HG02943 (cell line): ENCODE measurements around the gene FEM1B.

ENCODE experiments used
- ATAC-seq: cut with Tn5 transposase; IDR thresholded peaks from one replicate; pipeline ENCODE4 v1.9.1; 2021; ENCODE audit warnings: mild to moderate bottlenecking, low read depth, moderate library complexity; ENCODE audit not compliant: unreplicated experiment

The FEM1B gene

DNA sequence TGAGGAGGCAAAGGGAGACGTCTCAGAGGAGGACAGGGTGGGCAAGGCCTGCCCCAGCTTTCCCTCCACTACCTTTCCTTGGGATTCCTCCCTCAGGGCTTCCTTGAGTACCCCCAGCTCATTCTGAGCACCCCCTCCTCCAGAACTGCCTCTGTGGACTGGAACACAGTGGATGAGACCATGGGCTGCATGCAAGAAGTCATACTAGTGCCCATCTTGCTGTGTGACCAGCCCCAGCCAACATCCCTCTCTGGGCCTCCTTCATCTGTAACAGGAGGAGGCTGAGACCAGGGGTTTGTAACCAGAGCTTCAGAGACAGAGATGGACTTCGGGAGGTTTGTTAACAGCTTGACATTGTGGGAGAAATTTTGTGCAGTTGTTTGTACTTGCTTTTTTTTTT, 25.6 kb downstream of the FEM1B start:
- no peak for ATAC-seq

DNA sequence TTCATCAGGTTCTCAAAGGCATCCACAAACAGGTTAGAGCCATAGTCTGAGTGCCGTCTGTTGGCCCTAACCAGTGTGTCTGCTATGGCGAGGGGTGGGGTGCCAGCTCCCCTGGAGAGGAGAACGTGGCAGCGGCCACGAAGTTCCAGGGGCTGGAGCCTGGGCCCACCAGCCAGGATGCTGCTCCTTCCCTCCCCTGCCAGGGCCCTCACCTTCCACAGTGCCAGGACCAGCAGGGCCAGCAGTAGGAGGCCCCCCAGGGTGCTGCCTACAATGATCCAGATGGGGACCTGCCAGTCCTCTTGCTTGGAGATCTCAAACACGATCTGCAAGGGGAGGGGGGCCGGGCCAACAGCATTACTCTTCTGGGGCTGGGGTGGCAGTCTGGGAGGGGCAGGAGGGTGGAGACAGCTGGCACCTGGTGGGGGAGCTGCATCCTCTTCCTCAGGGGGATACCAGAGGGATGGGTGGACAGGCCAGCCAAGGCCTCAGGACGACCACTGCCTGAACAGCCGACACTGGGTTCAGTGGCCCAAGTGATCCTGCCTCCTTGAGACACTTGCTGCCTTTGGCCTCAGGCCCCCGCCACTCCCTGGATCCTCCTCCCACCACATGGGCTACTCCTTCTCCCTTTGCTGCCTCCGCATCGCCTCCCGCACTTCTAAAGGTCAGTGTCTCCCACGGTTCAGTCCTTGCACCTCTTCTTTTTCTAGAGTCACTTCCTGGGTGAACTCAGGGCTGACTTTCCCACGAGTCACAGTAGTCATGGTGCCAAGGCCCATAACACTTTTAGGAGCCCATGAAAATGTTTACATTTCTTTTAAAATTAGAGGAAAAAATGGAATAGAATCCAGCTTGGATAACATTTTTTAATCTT, 26.3 kb downstream of the FEM1B start:
- ATAC-seq: no peak

DNA sequence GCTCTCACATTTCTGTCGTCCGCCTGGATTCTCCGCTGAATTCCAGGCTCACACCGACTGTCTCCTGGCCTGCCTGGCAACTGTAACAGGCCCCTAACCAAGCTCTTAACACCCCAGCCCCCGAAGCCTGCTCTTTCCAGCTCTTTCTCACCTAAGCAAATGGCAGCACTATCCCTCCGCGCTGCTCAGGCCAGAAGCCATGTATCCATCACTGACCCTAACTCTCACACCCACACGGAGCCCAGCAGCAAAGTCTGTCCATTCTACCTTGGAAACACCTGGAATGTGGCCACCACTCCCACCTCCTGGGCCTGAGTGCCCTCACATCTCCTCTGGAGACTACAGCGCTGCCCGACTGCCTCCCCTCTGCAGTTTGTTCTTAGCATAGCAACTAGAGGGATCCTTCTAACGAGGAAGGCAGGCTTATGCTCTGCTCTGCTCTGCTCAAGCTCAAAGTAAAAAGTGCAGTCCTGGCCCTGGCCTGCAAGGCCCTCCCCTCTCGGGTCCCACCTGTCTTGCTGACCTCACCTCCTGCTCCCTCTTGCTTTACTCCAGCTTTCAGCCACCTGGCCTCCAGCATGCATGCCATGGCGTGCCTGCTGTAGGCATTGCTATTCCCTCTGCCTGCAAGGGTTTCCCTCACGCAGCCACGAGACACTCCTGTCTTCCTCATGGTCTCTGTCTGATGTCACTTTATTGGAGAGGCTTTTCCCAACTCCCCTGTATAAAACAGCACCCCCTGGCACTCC, 27.2 kb downstream of the FEM1B start:
- ATAC-seq: no peak

DNA sequence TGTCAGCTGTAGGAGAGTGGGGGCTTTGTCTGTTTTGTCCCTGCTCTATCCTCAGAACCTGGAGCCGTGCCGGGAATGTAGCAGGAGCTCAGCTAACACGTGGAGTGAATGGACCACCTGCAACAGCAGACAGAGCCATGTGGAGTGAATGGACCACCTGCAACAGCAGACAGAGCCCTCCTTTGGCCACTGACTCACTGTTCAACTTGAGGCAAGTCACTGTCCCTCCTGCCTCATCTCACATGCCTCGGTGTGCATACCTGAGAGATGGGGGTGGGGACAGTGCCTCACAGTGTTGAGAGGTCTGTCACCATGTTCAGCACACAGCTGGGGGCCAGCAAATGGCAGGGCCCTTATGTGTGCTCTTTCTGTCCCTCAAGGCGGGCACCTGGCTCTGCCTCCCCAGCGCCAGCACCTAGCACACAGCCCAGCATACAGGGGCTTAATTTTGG, 27.9 kb downstream of the FEM1B start:
- ATAC-seq: no peak

DNA sequence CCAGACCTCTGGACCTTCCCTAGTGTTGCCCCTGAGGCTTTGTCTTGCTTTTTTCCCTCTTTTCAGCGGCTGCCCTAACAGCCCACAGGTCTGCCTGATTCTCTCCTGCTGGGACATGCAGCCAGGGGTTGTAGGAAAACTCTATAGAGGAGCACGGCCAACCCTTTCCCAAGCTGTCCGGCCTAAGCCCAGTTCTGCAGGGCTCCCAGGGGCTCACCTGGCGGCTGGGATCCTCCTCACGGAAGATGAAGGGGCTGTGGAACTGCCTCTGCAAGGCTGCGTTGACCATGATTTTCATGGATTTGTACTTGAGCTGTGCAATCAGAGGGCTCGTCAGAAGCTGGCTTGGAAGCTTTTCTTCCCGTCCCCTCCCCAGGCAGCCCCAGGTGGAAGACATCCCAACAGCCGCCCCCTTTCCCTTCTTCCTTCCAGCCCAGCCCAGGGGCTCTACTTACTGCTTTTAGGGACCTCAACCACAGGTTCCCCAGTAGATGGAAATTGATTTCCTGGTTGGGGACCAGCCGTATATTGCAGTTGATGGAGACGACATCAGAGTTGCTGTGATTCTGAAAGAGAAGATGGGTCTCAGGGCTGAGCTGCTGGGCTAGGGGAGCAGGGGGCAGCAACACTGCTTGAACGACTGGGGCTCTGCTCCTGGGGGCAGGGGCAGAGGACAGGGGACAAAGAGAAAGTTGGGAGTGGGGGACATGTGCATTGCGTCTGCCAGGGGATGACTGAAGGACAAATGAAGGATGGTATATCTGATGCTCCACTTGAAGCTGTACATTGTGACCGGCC, 29.8 kb downstream of the FEM1B start:
- no peak for ATAC-seq

DNA sequence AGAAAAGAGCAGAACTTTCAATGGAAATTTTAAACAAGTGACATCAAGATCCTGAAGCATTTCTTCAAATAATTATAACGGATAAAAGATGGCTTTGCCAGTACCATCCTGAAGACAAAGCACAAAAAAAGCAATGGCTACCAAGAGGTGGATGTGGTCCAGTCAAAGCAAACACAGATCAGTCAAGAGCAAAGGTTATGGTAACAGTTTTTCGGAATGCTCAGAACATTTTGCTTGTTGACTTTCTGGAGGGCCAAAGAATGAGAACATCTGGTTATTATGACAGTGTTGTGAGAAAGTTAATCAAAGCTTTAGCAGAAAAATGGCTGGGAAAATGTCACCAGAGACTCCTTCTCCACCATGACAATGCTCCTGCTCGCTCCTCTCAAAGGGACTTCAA, 31.5 kb downstream of the FEM1B start:
- no peak for ATAC-seq

DNA sequence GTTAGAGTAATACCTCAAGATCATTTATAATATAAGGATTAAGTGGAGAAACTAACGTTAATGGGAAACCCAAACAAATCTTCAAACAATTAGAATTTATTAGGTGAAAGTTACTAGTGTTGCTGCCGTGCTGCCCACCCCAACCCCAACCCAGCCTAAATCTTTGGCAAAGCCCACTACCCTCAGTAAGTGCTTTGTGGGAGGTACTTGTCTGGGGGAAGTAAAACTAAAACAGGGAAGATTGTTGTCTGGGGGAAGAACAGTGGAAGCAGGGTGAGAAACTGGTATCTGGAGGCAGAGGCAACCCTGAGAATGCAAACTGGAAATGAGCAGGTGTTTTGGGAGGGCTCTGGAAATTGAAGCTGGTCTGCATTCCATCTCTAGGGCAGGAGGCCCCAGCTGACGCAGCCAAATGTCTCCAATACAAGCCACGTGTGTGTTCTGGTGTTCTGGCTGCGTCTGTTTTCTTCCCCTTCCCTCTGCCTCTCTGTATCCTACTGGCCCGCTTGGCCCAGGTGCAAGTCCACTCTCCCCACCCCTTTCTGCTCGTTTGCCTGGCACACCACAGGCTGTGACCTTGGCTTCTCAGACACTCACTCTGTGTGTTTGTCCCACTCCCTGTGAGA, 32.7 kb downstream of the FEM1B start:
- ATAC-seq: no peak

DNA sequence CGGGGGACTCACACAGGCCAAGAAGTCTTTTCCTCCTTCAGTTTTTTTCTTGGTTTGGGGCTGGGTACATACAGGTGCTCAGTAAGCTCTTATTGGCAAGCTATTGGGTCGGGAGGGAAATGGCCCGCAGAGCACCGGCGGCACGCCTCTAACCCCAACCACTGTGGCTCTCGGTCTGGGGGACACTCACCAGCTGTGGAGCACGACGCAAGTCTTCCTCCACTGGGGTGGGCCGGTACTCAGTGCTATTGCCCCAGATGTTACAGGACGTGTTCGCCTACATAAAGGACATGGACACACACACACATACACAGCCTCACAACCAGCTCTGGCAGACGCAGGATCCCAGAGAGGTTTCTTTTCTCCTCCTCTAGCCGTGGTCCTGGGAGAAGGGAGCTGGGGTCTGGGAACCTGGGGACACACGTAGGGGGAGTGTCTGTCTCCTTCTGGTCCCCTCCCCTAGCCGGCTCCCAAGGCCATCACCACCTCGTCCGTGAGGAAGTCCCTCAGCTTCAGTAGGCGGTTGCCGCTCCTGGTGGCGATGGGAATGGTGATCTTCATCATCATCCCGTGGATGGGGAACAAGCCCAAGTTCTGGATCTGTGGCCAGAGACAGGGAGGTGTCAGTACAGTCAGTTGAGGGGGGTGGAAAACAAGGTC, 33.4 kb downstream of the FEM1B start:
- no peak for ATAC-seq

DNA sequence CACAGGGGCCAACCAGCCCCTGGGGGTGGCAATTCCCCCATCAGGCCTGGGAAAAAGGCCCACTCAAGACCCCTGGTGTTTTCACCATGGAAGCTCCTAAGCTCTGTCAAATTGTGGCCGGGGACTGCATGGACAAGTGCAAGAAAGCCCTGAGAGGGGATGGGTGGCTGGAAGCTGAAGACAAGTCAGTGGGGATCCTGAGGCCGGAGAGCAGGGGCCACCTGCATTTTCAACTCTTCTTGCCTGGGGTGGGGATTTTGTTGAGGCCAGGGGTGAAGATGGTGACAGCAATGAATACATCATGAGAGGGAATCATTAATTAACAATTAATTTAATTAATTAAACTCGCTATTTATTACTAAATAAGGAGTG, 33.9 kb downstream of the FEM1B start:
- ATAC-seq: no peak

DNA sequence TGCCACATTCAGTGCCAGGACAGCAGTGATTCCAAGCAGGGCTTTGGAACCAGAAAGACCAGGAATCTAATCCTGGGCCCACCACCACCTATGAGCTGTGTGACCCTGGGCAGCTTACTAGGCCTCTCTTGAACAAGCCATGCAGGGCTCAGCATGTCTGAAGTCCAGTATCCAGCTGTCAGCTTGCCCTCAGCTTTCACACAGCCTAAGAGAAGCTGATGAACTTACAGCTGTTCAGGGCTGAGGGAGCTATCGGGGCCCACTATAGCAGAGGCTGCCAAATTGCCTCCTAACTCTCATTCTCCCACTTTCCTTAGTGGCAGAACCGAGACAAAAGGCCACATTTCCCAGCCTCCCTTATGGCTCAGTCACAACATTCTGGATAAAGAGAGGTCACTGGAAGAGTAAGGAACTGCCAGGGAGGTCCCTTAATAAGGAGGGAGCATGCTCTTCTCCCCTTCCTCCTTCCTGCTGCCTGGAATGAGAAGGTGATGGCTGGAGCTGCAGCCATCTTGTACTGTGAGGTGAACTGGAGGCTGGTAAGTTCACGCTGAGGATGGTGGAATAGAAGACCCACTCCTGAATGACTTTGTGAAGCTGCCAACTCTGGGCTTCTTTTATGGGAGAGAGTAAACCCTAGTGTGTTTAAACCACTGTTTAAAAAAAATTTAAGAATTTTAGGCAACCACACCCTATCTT, 34.5 kb downstream of the FEM1B start:
- ATAC-seq: no peak

DNA sequence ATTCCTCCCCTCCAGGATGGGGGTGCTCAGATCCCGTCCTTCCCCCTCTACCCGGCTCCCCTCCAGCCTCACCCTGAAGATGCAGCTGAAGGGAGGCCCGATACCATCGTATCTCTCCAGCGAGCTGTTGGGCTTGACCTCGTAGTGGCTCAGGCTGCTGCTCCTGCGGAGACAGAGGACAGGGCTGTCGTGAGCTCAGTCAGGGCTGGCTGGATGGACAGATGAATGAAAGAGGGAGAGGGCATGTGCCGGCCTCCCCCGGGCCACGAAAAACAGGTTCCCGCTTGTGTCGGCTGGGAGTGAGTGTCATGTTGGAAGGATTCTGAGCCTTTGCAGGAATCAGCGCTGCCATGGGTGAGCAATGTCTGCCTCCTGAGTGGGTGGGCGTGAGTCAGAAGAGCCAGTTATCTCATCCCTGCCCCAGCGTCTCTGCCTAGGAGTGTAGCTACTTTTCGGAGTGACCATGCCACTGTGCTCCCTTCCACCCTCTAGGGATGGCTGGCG, 35.2 kb downstream of the FEM1B start:
- ATAC-seq: no peak

DNA sequence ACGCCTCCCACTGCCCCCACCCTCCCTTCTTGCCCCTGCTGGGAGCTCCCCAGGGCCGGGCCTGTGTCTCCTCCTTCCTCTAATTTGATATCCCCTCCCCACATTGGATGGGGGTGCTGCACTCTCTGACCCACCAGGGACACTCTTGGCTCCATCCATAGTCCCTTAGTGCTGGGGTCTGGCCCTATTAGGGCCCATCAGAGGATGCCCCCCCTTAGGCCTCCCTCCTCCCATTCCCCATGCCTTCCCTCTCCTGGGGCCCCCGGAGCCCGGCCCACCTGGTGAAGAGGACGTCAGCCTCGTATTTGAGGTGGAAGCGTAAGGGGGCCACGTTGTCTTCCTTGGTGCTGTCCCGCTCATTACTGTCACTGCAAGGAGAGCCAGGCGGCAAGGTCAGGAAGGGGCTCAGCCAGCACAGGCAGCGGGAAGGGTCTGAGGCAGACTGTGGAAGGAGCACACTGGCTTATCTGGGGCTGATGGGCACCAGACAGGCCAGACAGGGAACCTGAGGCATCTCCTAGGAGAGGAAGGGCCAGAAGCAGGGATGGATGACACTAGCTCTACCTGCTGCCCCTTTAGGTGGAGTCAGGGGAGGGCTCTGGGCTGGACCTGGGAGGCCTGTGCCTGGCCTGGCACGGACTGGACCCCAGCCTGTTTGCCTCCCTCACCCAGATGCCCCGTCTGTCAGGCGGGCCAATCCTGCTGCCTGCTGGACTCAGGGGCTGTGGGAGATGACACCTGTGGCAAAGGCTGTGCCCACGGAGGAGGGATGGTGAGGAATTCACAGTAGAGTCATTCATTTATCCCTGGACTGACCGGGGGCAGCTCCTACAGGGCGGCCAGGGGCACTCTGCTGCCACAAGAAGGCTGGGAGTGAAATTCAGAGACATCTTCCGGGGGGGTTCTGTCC, 36.2 kb downstream of the FEM1B start:
- no peak for ATAC-seq

DNA sequence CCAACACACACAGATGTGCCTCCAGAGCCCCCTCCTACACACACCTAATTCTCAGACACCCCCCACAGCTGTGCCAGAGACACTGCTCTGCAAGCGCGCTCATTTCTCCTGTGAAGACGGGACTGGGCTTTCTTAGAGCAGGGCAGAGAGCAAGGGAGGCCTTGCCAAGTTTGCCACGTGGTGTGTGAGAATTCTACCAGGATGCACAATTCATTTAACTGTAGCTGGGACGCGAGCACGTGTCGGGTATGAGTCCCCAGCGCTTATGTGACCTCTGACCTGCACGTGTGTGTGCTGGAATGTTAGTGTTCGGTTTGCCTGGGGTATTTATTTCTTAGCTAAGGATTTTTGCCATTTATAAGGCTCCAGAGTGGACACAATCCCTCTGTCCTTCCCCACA, 37.0 kb downstream of the FEM1B start:
- no peak for ATAC-seq

DNA sequence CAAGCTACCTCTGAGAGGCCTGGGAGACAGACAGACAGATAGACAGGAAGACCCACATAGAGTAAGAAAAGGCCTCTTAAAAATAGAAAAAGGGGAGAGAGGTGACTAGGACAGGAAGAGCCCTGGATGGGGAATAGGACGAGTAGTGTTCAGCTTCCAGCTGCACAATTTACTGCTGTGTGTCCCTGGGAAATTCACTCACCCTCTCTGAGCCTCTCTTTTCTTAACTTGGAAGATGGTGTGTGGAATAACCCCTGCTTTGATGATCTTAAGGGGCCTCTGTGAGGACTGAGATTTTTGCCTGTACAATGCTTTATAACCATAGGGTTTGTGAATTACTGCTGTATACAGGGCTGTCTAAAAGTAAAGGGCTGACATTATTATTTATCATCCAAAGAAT, 37.5 kb downstream of the FEM1B start:
- no peak for ATAC-seq

DNA sequence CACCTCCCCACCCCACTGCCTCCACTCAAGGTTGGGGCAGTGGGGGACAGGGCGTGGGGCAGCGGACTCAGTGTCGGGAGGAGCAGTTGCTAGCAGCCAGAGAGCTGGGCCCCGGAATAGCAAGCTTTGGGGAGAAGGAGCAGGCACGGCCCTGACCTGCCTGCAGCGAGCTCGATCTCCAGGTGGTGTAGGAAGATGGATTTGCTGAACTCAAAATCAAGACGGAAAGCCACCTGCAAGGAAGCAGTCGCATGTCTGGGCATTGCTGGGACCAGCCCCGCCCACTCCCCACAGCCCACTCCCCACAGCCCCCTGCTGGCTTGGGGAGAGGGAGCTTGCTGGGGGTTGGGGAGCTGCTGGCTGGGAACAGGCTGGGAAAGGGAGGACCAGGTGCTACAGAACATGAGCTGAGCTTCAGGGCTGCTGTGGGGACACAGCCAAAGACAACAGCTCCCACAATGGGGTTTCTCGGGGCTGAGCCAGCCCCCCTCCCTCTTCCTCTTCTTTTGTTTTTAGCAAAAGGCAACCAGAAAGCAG, 38.0 kb downstream of the FEM1B start:
- ATAC-seq: no peak

DNA sequence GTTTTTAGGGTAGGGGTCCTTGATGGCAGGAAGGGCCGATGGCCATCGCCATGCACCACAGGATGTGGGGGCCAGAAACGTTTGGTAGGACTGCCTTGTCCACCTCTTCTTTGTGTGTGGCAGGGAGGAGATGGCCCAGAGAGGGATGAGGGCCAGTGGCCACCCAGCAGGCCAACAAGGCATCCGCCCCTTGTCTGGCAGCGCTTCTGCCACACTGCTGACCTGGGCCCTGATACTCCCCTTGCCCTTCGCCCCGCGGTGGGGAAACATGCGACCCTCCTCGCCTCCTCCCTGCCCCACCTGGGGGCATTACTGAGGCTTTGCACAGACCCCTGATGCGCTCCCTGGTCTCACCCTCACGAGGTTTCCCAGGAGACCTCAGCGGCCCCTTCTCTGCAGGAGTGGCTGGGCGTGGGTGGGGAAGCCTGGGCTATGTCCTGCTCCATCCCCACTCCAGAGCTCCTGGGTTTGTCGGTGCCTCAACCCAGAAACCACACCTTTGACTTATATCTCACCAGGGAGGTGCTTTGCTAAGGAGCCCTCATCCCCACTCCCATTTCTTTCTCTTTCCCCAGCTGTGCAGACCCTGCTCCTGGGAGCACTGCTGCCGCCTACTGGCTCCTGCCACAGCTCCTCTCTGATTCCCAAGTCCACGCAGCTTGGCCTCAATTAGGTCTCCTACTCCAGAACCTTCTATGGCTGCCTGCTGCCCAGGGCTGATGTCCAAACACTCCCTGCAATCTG, 38.7 kb downstream of the FEM1B start:
- no peak for ATAC-seq

DNA sequence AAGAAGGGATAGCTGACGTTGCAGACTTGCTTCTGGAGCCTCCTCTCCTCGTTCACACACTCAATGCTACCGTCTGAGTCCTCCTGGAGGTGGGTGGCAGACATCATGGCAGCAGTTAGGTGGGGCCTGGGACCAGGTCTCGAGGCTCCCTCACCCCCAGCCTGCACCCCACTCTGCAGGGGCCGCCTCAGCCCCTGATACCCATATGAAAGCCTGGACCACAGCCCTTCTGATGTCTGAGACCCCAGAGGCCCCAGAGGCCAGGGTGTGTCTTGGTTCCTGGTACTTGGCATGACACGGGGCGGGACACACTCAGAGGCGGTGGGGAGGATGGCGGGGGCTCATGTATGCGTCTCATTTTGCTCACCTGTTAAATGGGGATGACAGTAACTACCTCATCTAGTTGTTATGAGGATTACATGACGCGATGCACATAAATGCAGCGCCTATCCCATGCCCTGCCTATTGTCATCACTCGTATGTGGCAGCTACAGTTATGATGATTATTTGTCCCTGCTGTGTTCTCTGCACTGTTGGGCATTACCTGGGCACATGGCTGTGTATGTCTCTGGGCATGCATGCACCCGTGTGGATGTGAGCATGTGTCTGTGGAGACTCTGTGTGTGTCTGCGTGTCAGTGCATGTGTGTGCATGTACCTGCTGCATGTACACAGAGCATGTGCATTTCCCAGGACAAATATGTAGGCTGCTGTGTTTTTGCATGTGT, 39.9 kb downstream of the FEM1B start:
- no peak for ATAC-seq
